PFSK-1 (cell line): Measurements from ENCODE around the gene ALDH3B1.
A peak's percentile ranks its signal among the peaks of the same experiment; 100 is the strongest.

ENCODE experiments used
- FOXP2 ChIP-seq: optimal IDR thresholded peaks from 2 replicates; pipeline ENCODE3; 2011; ENCODE audit warnings: borderline replicate concordance, control low read depth, inconsistent platforms; ENCODE audit not compliant: insufficient read depth; ENCODE audit errors: extremely low read length, extremely low read depth
- POLR2AphosphoS5 ChIP-seq: IDR thresholded peaks from 2 replicates; pipeline ENCODE4 v1.6.1; 2012; ENCODE audit warnings: low read depth, mild to moderate bottlenecking, control low read depth, low read length, moderate library complexity
- REST ChIP-seq, 2 experiments: IDR thresholded peaks; 2 replicates each; pipeline versions ENCODE4 v1.6.1 to v1.8.0; 2011 to 2012; ENCODE audit warnings: low read depth in 2 of 2, low read length in 2 of 2, control low read depth in 1 of 2, inconsistent platforms in 1 of 2, mild to moderate bottlenecking in 1 of 2, moderate library complexity in 1 of 2; ENCODE audit not compliant: insufficient read depth in 1 of 2
- SIN3A ChIP-seq: IDR thresholded peaks from 2 replicates; pipeline ENCODE4 v1.6.1; 2012; ENCODE audit warnings: mild to moderate bottlenecking, low read length, moderate library complexity, borderline replicate concordance; ENCODE audit not compliant: insufficient read depth
- TAF1 ChIP-seq: IDR thresholded peaks from 2 replicates; pipeline ENCODE4 v1.6.1; 2012; ENCODE audit warnings: low read length, control low read depth, borderline replicate concordance; ENCODE audit not compliant: insufficient read depth

The ALDH3B1 gene

GRCh38 chr11:68032997-68033707 is 23.0 kb downstream of the ALDH3B1 start:
- no peak for TF ChIP-seq REST (IDR thresholded peaks at IDR 0.05; ENCODE audit: insufficient read depth in 1 of 2, low read depth in 2 of 2, low read length in 2 of 2)
- TF ChIP-seq FOXP2, result no peak
- TF ChIP-seq TAF1, result no peak
- TF ChIP-seq SIN3A, result no peak
- no peak for TF ChIP-seq POLR2AphosphoS5

GRCh38 chr11:68033708-68034045 is 23.6 kb downstream of the ALDH3B1 start:
- TF ChIP-seq FOXP2, result no peak
- TF ChIP-seq POLR2AphosphoS5, result no peak
- no peak for TF ChIP-seq SIN3A
- TF ChIP-seq TAF1, result no peak

GRCh38 chr11:68035266-68035876 is 25.2 kb downstream of the ALDH3B1 start:
- TF ChIP-seq TAF1 (no peak), POLR2AphosphoS5 (no peak), FOXP2 (no peak), REST (IDR thresholded peaks at IDR 0.05; ENCODE audit: insufficient read depth in 1 of 2, low read depth in 2 of 2, low read length in 2 of 2) (no peak), SIN3A (no peak)

GRCh38 chr11:68036141-68036716 is 26.1 kb downstream of the ALDH3B1 start:
- no peak for TF ChIP-seq SIN3A
- no peak for TF ChIP-seq FOXP2
- TF ChIP-seq TAF1, result no peak
- no peak for TF ChIP-seq REST (IDR thresholded peaks at IDR 0.05; ENCODE audit: insufficient read depth in 1 of 2, low read depth in 2 of 2, low read length in 2 of 2)
- TF ChIP-seq POLR2AphosphoS5, result no peak; the same call in 1 of the 2 replicates

- peak; percentile 49 for TF ChIP-seq POLR2AphosphoS5
- no peak for TF ChIP-seq REST (IDR thresholded peaks at IDR 0.05; ENCODE audit: insufficient read depth in 1 of 2, low read depth in 2 of 2, low read length in 2 of 2)
Observed at GRCh38 chr11:68036717-68037239, 26.7 kb downstream of the ALDH3B1 start.
